Measurements from ENCODE around the gene NCKAP5.

Gene NCKAP5

GRCh38 chr2:133574186-133574585, 5.9 kb upstream of the NCKAP5 start:
- DNase-seq (ENCODE audit: low read depth in 2 of 2) = no peak

DNA sequence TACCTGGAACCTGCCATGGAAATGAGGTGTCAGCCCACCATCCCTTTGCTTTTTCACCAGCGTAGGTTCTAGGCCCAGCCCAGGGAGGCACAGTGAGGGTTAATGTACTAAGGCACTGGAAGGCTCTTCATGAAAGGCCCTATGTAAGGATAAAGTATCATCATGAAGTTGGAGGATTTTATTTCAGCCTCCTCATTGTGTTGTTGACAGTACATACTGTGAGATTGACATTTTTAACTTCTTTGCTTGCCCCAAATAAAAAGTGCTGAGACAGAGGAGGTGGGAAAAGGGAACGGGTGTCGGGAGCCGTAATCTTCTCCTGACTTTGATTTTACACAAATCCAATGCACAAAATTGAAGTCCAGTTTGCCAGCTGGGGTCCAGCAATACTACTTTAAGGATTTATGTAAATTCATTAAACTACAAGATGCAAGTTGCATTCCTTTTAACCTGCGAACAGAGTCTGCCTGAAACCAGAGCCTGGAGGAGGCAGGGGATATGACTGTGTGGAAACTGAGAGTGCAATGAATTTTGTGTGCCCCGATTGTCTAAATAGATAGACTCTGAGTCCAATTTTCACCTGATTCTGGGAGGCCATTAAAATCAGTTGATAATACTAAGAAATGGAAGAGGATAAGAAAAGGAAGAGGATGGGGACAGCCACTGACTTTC, 5.4 kb upstream of the NCKAP5 start:
- DNase-seq (ENCODE audit: low read depth in 2 of 2) = no peak

DNA sequence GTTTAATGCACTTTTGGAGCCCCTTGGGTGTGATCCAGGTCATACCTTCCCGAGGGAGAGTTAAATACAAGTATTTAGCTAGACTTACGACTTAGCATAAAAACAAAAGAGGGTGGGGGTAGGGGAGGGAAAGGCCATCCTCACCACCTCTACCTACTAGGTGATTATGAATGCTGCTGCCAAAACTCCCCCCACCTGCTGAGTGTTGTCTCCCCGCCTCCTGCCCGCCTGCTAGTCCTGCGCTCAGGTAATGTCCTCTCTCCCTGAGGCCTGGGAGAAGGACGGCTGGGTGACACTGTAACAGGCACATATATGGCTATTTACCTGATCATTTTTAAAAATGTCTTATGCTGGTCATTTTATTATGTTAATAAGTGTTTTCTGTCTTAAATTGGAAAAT, 3.0 kb upstream of the NCKAP5 start:
- DNase-seq (ENCODE audit: low read depth in 2 of 2) = no peak

GRCh38 chr2:133570542-133570941, 2.3 kb upstream of the NCKAP5 start:
- no peak for DNase-seq (ENCODE audit: low read depth in 2 of 2)

DNA sequence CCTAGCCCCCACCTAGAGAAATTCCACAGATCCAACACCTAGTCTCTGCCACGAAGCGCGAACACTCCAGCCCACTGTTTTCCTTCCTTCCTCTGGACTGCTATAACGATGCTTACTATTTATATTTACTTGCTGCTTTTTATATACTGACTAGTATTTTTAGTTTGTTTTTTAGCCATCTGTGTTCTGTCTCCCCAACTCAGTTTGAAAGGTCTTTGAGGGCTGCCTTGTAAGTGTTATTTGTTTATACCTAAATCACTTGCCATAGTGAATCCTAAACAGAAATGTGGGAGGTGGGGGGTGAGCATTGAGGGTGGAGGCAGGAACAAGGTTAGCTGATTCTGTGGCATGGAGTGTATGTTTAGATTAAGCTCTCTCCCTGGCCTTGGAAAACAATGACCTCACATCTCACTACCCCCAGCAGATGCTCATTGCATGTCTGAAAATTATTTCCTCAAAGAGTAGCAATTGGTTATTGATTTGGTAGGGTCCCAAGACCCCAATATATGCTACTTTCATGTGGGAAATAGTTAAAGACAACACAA, 1.1 kb upstream of the NCKAP5 start:
- no peak for DNase-seq (ENCODE audit: low read depth in 2 of 2)

- DNase-seq (ENCODE audit: low read depth in 2 of 2) = no peak
These were observed 335 bp upstream of the NCKAP5 start for GRCh38 chr2:133568598-133568997.

DNA sequence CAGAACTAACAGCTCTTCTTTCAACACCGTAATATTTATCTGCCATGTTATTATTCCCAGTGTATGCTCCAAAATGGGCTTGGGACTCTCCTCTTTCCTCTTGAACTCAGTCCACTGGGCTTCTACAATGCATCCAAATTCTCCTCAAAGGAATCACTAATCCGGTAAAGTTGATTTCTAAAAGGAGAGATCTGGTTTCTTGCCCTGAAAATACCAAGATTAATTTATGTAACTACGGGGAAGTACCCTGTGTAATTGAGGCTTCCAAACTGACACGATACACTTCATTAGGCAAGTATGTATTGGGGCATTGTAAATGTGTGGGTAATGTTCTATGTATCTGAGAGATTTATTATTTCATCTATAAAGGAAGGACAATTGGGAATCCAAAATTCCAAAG, 5.7 kb downstream of the NCKAP5 start:
- no peak for DNase-seq (ENCODE audit: low read depth in 2 of 2)

DNA sequence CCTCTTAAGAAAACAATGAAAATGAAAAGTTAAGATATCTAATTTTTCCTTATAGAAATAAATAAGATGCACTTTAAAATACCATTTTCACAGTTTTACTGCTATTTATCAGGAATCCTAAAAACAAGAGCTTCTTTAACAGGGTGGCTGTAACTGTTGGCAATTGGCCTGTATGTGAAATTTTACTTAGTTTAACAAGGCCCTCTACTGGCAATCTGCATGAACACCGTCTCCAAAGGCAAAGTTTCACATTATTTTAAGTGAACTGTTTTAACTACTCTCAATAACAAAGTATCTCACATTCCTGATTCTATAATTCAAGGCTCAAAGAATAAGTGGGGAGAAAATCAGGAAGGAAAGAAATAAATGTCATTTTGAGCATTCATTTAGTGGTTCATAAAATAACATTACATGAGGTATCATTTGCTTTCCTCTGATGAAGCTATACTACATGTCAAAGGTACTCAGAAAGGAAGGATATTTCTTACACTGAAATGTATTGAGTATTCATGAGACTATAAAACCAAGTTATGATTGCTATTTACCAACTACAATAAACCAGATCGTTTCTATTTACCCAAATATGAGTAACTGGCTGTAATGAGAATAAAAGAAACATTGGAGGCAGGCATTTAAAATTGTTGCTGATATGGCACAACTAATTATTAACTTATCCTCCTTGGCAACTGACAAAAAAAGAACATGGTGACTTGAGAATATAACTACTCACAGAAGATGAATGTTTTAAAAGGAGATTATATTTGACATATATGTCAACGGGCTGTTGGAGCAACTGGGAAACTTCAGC, 7.0 kb downstream of the NCKAP5 start:
- DNase-seq (ENCODE audit: low read depth in 2 of 2) = no peak

- no peak for DNase-seq (ENCODE audit: low read depth in 2 of 2)
These were observed 10.6 kb downstream of the NCKAP5 start for GRCh38 chr2:133557614-133558013.

GRCh38 chr2:133553838-133554408, 14.3 kb downstream of the NCKAP5 start:
- no peak for DNase-seq (ENCODE audit: low read depth in 2 of 2)

DNA sequence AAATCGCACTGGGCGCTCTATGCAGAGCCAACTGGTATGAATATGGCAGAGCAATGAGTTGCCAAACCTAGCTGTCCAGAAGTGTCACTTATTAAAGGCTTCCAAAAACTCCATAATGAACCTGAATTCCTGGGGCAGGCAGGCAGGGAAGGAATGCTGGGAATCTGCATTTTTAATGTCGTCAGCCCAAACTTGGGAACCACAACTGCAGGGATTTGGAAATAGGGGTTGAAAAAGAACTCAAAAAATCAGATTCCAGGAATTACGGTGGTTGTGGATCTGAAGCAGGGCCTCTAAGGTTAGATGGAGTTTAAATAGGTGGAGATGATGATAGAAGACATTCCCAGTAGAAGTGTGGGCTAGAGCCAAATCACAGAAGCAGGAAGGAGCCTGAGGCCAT, 15.0 kb downstream of the NCKAP5 start:
- DNase-seq (ENCODE audit: low read depth in 2 of 2) = no peak

DNA sequence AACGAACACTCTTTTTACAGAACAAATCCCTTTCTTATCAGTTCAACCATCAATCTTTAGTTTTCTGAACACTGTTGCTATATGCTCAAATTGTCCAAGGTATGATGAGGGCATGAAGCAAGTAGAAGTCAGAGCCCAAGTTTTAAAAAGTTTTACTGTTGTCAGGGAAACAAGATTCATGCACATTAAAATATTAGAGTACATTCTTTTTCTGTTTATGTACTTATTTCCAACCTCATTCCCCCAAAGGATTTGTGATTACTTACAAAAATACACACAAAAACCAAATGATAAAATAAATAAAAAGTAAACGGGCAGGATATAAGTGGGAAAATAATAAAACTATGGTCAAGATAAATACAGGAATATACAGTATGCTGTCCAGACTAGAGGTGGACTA, 15.4 kb downstream of the NCKAP5 start:
- DNase-seq (ENCODE audit: low read depth in 2 of 2) = no peak

DNA sequence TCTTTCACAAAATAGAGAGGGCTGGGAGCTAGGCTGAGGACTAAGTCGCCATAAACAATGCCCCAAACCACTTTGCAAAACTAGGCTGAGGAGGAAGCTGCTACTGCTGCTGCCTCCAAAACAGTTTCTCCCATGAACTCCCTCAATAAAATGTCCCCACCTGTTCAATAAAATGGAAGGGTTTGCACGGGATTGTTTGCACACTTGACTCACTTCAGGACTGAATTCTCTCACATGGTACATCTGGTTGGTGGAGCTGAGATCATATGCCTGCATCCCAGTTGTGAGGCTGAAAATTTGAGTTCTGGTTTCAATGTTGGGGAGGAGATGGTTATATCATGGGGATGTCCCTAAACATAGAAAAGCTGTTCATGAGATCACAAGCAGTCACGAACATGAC, 26.5 kb downstream of the NCKAP5 start:
- DNase-seq (ENCODE audit: low read depth in 2 of 2) = no peak

DNA sequence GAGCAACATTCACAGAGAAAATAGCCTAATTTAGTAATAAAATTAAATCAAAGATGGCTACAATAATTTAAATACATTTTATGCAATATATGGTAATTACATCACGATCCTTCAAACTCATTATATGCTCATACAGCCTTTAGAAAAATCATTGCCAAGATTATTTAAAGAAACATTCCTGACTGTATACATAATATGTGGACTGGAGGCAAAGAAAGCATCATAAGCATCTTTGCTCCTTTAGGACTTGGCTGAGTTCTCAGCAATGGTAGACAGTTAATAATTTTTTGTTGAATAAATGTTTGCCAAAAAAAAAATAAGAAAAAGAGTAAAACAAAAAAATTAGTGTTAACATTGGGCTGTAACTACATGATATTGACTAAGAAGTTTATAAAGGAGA, 26.9 kb downstream of the NCKAP5 start:
- no peak for DNase-seq (ENCODE audit: low read depth in 2 of 2)

GRCh38 chr2:133532919-133533318, 35.3 kb downstream of the NCKAP5 start:
- no peak for DNase-seq (ENCODE audit: low read depth in 2 of 2)

DNA sequence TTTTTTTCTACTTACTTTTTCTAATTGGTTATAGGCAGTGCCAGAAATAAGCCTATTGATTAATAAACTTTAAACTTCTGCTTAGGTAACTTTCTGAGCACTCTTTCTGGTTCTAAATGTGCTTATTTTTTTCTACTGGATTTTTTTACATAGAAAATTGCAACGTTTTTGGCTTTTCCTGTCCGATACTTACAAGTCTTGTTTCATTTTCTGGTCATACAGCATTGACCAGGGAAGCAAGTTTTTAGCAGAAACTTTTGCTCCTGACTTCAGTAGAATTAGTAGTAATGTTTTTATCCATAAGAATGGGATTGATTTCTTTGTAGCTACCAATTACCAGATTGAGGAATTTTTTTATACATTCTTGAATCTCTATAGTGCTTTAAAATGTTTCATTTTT, 36.9 kb downstream of the NCKAP5 start:
- no peak for DNase-seq (ENCODE audit: low read depth in 2 of 2)

DNA sequence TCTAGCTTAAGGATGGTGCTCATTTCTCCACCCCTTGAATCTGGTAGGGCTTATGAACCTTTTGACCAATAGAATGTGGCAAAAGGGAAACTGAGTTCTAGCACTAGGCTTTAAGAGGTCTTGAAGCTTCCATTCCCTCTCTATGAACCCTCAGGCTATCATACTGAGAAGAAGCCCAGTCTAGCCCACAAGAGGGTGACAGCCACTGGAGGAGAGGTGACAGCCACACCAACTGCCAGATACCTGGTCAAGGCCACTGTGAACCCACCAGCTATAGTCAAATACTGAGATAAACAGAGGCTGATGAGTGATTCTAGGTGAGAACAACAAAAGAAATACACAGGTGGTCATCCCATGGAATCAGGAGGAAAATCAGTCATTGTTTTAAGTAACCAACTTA, 37.6 kb downstream of the NCKAP5 start:
- DNase-seq (ENCODE audit: low read depth in 2 of 2) = no peak

GRCh38 chr2:133526530-133527300, 41.5 kb downstream of the NCKAP5 start:
- DNase-seq (ENCODE audit: low read depth in 2 of 2) = no peak

- DNase-seq (ENCODE audit: low read depth in 2 of 2) = no peak
These were observed 42.4 kb downstream of the NCKAP5 start for GRCh38 chr2:133525613-133526529.

- no peak for DNase-seq (ENCODE audit: low read depth in 2 of 2)
These were observed 43.2 kb downstream of the NCKAP5 start for GRCh38 chr2:133525090-133525489.

GRCh38 chr2:133523406-133523805, 44.9 kb downstream of the NCKAP5 start:
- DNase-seq (ENCODE audit: low read depth in 2 of 2) = no peak
